HepG2 (cell line): ENCODE results near the gene CCL7. TPM values are rescaled to one million over a fixed set of nuclear protein-coding genes. Genes with fewer than 3 reads are reported as not detected.

Experiments
- ATAC-seq: fragments of 200-7000 bp; cut with Tn5 transposase; 3 replicates; pipeline ENCODE4 v1.9.1; 2020; ENCODE audit warnings: mild to moderate bottlenecking, moderate library complexity
- BruUV-seq: library from RNA; stranded (reverse); fragments of 400-500 nt; replicated peaks from 2 replicates; lab custom pipeline; 2021; lab: Mats Ljungman, UMichigan
- CTCF ChIA-PET: fragments of 300-600 bp; formaldehyde crosslinking; extraction: SDS; loops from one replicate; lab custom pipeline; 2021; ENCODE audit warnings: low total read pairs, inconsistent platforms, low intra/inter-chr PET ratio; lab: Yijun Ruan, JAX
- POLR2A ChIA-PET: fragments of 350-600 bp; sonication (Branson Sonifier 250); formaldehyde crosslinking; loops from one replicate; lab custom pipeline; 2020; ENCODE audit warnings: antibody characterized with exemption, inconsistent platforms; lab: Yijun Ruan, JAX
- DNase-seq: peaks from one replicate; pipeline ENCODE4 v3.0.0-alpha.2; 2015; ENCODE audit warnings: low spot score
- FAIRE-seq: peaks from 3 replicates; lab custom pipeline; 2011; peaks lifted over from hg19 to GRCh38; lab: Jason Lieb, UNC
- H2AFZ ChIP-seq: one replicate; pipeline ENCODE4 v1.6.1; 2011; ENCODE audit warnings: low read length, inconsistent platforms
- H3K27ac ChIP-seq: fragments of 300-600 bp; 3 replicates; pipeline ENCODE4 v1.8.0; 2011; ENCODE audit warnings: mixed run types, mild to moderate bottlenecking, mixed read lengths, low read length, inconsistent platforms; ENCODE audit not compliant: insufficient read depth; ENCODE audit errors: extremely low read length
- H3K27me3 ChIP-seq, 2 experiments: fragments of 200-600 bp in 1 of 2; 2 replicates in 1 of 2; 3 replicates in 1 of 2; pipeline versions ENCODE4 v1.6.0 to v1.8.0; 2011; ENCODE audit warnings: low read length in 2 of 2, mild to moderate bottlenecking in 2 of 2, moderate library complexity in 2 of 2, inconsistent platforms in 1 of 2; ENCODE audit not compliant: insufficient read depth in 2 of 2, control insufficient read depth in 1 of 2
- H3K36me3 ChIP-seq, 2 experiments: fragments of 200-600 bp in 1 of 2; replicated peaks in 1 of 2; 2 replicates in 1 of 2; 3 replicates in 1 of 2; pipeline versions ENCODE4 v1.5.1 to v1.8.0; 2011; ENCODE audit warnings: low read length in 2 of 2, inconsistent platforms in 1 of 2; ENCODE audit not compliant: insufficient read depth in 2 of 2, control insufficient read depth in 1 of 2
- H3K4me1 ChIP-seq: 2 replicates; pipeline ENCODE4 v1.5.1; 2012; ENCODE audit warnings: low read length, inconsistent platforms; ENCODE audit not compliant: insufficient read depth
- H3K4me2 ChIP-seq: 2 replicates; pipeline ENCODE4 v1.6.0; 2011; ENCODE audit warnings: low read depth, low read length, inconsistent platforms
- H3K4me3 ChIP-seq, 3 experiments: fragments of 200-600 bp in 1 of 3; sonication (generic), shearing (Covaris generic) in 1 of 3; replicated peaks in 1 of 3; 2 replicates each; pipeline ENCODE4 v1.5.1; 2011 to 2016; ENCODE audit warnings: low read length in 3 of 3, inconsistent platforms in 2 of 3, low read depth in 2 of 3, mild to moderate bottlenecking in 2 of 3, control low read depth in 1 of 3, mixed read lengths in 1 of 3; ENCODE audit not compliant: insufficient read depth in 1 of 3
- H3K79me2 ChIP-seq: one replicate; pipeline ENCODE4 v1.6.1; 2011; ENCODE audit warnings: low read length, inconsistent platforms; ENCODE audit not compliant: insufficient read depth
- H3K9ac ChIP-seq: 2 replicates; pipeline ENCODE4 v1.6.0; 2011; ENCODE audit warnings: mild to moderate bottlenecking, low read depth, low read length, inconsistent platforms; ENCODE audit not compliant: insufficient read depth
- H3K9me3 ChIP-seq: 2 replicates; pipeline ENCODE4 v1.5.1; 2012; ENCODE audit warnings: mild to moderate bottlenecking, low read length
- H4K20me1 ChIP-seq: 2 replicates; pipeline ENCODE4 v1.6.0; 2011; ENCODE audit warnings: inconsistent platforms, mild to moderate bottlenecking, low read length, moderate library complexity; ENCODE audit not compliant: insufficient read depth
- DPF2 ChIP-seq: sonication (generic); formaldehyde crosslinking; IDR thresholded peaks from 2 replicates; pipeline ENCODE4 v1.4.0; 2020; ENCODE audit warnings: mild to moderate bottlenecking, low read depth, missing genetic modification reagents, borderline replicate concordance
- FOXK1 ChIP-seq: sonication (generic); formaldehyde crosslinking; IDR thresholded peaks from 2 replicates; pipeline ENCODE4 v1.4.0; 2020; ENCODE audit warnings: low read depth, missing genetic modification reagents, borderline replicate concordance
- HNF1A ChIP-seq, 2 experiments: sonication (generic) in 1 of 2; formaldehyde crosslinking in 1 of 2; IDR thresholded peaks; 2 replicates each; pipeline versions ENCODE4 v1.4.0 to v1.6.1; 2016 to 2020; ENCODE audit warnings: borderline replicate concordance in 1 of 2, low read depth in 1 of 2, mild to moderate bottlenecking in 1 of 2, missing genetic modification reagents in 1 of 2
- HNRNPUL1 ChIP-seq: fragments of 200-400 bp; formaldehyde crosslinking; IDR thresholded peaks from 2 replicates; pipeline ENCODE4 v1.6.1; 2017; ENCODE audit warnings: low read depth, mild to moderate bottlenecking, low read length, moderate library complexity
- IRF2 ChIP-seq: IDR thresholded peaks from 2 replicates; pipeline ENCODE4 v1.6.1; 2018; ENCODE audit warnings: missing genetic modification reagents, missing compliant biosample characterization
- MBNL3 ChIP-seq: fragments of 250-450 bp; sonication (Bioruptor Pico); conservative IDR thresholded peaks from 2 replicates; pipeline ENCODE4 v1.8.0; 2022; ENCODE audit warnings: mild to moderate bottlenecking, inconsistent platforms
- ZNF260 ChIP-seq: sonication (generic); formaldehyde crosslinking; IDR thresholded peaks from 2 replicates; pipeline ENCODE4 v1.4.0; 2020; ENCODE audit warnings: missing genetic modification reagents, low read depth, mild to moderate bottlenecking, borderline replicate concordance
- ZNF549 ChIP-seq: sonication (generic); formaldehyde crosslinking; IDR thresholded peaks from 2 replicates; pipeline ENCODE4 v1.5.0; 2020; ENCODE audit warnings: missing genetic modification reagents
- ZNF674 ChIP-seq: sonication (generic); formaldehyde crosslinking; IDR thresholded peaks from 2 replicates; pipeline ENCODE4 v1.5.0; 2020; ENCODE audit warnings: low read depth, mild to moderate bottlenecking, missing genetic modification reagents
- ZNF691 ChIP-seq: sonication (generic); formaldehyde crosslinking; IDR thresholded peaks from 2 replicates; pipeline ENCODE4 v1.4.0; 2020; ENCODE audit warnings: missing genetic modification reagents, low read depth, mild to moderate bottlenecking, borderline replicate concordance
- ZNF792 ChIP-seq: IDR thresholded peaks from 2 replicates; pipeline ENCODE4 v1.6.1; 2016
- ZSCAN30 ChIP-seq: sonication (generic); formaldehyde crosslinking; IDR thresholded peaks from 2 replicates; pipeline ENCODE4 v1.5.0; 2020; ENCODE audit warnings: mild to moderate bottlenecking, missing genetic modification reagents
- WGBS: methylation state at CpG from one replicate; pipeline ENCODE4 v1.1.6; 2017; ENCODE audit warnings: low lambda C conversion rate; 5-methylcytosine and 5-hydroxymethylcytosine counted together
- in situ Hi-C: cut with HindIII; loops from 2 replicates; pipeline ENCODE4 v1.10.0; 2017; ENCODE audit warnings: low pct_unique_long_range_greater_than_20kb; ENCODE audit not compliant: extremely low pct_ligation_motif_present
- intact Hi-C: fragments of 100-400 bp; cut with micrococcal nuclease; formaldehyde crosslinking; loops from one replicate; pipeline ENCODE4 v1.10.0; 2022; ENCODE audit not compliant: unreplicated experiment
- polyA plus RNA-seq, 8 experiments: library from polyadenylated mRNA; depleted of rRNA in 3 of 8; stranded (reverse) in 7 of 8; unstranded in 1 of 8; fragments of >200 nt; fragmentation: Illumina TruSeq in 4 of 8; extraction: Trizol in 4 of 8; gene quantifications; 2 replicates each; pipeline versions ENCODE4 v1.2.1 to v1.2.3, GENCODE V29; 2011 to 2016; ENCODE audit warnings: low read depth in 4 of 8, missing spikeins in 1 of 8, mixed read lengths in 1 of 8; ENCODE audit not compliant: insufficient read depth in 1 of 8
- total RNA-seq, 5 experiments: library from RNA; depleted of rRNA; stranded (reverse); fragments of >200 nt; fragmentation: Illumina TruSeq; extraction: Trizol; gene quantifications; 2 replicates each; pipeline ENCODE4 v1.2.3, GENCODE V29; 2016; ENCODE audit warnings: low read depth in 1 of 5

The CCL7 gene
- total and polyA plus RNA-seq, 2 of the 13 experiments (the other 11 are each of a cell fraction or from before 2014, with no cell fraction given) = not detected

- Histone ChIP-seq H3K27me3 (no peaks in the 10 kb centered on the region), H3K4me3 (no peak overlapping the region), H3K79me2 (no peaks in the 10 kb centered on the region), H3K9ac (no peak overlapping the region), H2AFZ (no peak overlapping the region), H4K20me1 (no peaks in the 10 kb centered on the region), H3K4me2 (no peak overlapping the region), H3K9me3 (no peaks in the 10 kb centered on the region), H3K27ac (no peak overlapping the region), H3K36me3 (no peaks in the 10 kb centered on the region), H3K4me1 (no peaks in the 10 kb centered on the region)
- BruUV-seq = no TSS peak
- ATAC-seq (no peak), DNase-seq (no peak), FAIRE-seq (no peak)
- 7% methylated on average over 3 of the region's 3 CpGs for WGBS
- CTCF ChIA-PET = no interaction called here
- in situ Hi-C loops = no loop called here
- TF ChIP-seq ZNF260 = no peak
- TF ChIP-seq FOXK1 = no peak
- no peak for TF ChIP-seq HNRNPUL1
- TF ChIP-seq ZNF674 = no peak
- TF ChIP-seq MBNL3 (CRISPR knock-in tag) = no peak
- no peak for TF ChIP-seq ZNF549 (CRISPR knock-in tag)
- no peak for TF ChIP-seq ZNF792
- intact Hi-C loops = no loop called here
- POLR2A ChIA-PET = no interaction called here
These were observed 30.8 kb downstream of the CCL7 start for GRCh38 chr17:34300652-34301370.

- no peak overlapping the region for H3K4me2 ChIP-seq
- H3K4me3 ChIP-seq = no peak overlapping the region
- BruUV-seq = no TSS peak
- ATAC-seq (no peak), FAIRE-seq (no peak), DNase-seq (no peak)
- intact Hi-C loops = no loop called here
- no peak overlapping the region for H3K9ac ChIP-seq
- H3K79me2 ChIP-seq = no peaks in the 10 kb centered on the region
- no peak overlapping the region for H2AFZ ChIP-seq
- CTCF ChIA-PET = no interaction called here
- no peaks in the 10 kb centered on the region for H3K4me1 ChIP-seq
- POLR2A ChIA-PET = no interaction called here
- no peak overlapping the region for H3K27ac ChIP-seq
- H3K27me3 ChIP-seq = no peaks in the 10 kb centered on the region
- no peaks in the 10 kb centered on the region for H4K20me1 ChIP-seq
- H3K9me3 ChIP-seq = no peaks in the 10 kb centered on the region
- in situ Hi-C loops = no loop called here
- no peaks in the 10 kb centered on the region for H3K36me3 ChIP-seq
- WGBS = 0% methylated on average over 2 of the region's 2 CpGs
- TF ChIP-seq ZSCAN30 (CRISPR knock-in tag) (no peak), HNF1A (IDR thresholded peaks at IDR 0.05; ENCODE audit: low read depth) (no peak), HNF1A (CRISPR knock-in tag; IDR thresholded peaks at IDR 0.05; ENCODE audit: borderline replicate concordance) (no peak), ZNF691 (CRISPR knock-in tag) (no peak), IRF2 (no peak), DPF2 (CRISPR knock-in tag) (no peak)
These were observed 32.0 kb downstream of the CCL7 start for GRCh38 chr17:34301986-34302385.
